ENCODE data around the gene CLDND2.
"Not testable (repeated sequence)": the region's sequence is repeated elsewhere in the genome, so short reads cannot be mapped to it uniquely, and the experiment has no call there.

- not testable (repeated sequence) for TF ChIP-seq CTCF, POLR2A (IDR thresholded peaks at IDR 0.05)
These were observed 47.6 kb upstream of the CLDND2 start for GRCh38 chr19:51416422-51416821.

Data from adrenal gland (tissue), 5 donors.